ENCODE data around the gene ZNF827.

ZNF827 gene

DNA sequence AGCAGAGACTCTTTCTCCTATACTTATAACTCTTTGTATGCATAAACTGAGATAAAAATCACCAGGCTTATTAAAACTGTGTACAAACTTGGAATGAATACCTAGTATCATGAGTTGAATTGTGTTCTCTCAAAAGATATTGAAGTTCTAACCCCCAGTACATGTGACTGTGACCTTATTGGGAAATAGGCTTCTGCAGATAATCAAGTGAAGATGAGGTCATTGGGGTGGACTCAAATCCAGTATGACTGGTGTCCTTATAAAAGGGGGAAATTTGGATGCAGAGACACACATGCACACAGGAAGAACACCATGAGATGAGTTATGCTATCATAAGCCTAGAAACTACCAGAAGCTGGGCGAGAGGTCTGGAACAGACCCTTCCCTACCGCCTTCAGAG, 26.2 kb downstream of the ZNF827 start:
- no peak overlapping the region for H3K4me3 Mint-ChIP-seq
- no peak overlapping the region for H3K27ac Mint-ChIP-seq
- peaks cover 43% of the 10 kb centered on the region for H3K4me1 Mint-ChIP-seq (ENCODE audit: low read depth)
- peaks cover 47% of the 10 kb centered on the region for H3K36me3 Mint-ChIP-seq (ENCODE audit: low read depth)
- no peaks in the 10 kb centered on the region for H3K27me3 Mint-ChIP-seq
- H3K9me3 Mint-ChIP-seq = peaks cover 5% of the 10 kb centered on the region

DNA sequence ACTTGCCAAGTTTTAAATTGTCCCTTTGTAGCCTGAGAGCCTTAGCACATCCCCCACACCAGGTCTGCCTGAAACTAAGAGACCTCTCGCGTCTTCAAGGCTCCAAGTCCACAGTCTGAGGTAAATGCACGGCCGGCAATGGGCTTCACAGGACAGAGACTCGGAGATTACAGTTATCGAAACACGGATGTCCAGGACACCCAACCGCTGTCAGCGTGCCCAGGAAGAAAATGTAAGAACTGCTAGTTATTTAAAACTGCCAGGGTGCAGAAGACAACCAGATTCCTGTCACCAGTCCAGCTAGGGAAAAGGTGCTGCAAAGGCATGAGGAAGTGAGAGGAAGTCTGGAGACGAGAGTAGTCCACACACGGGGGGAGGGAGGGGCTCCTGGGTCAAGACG, 28.9 kb downstream of the ZNF827 start:
- H3K27me3 Mint-ChIP-seq = no peaks in the 10 kb centered on the region
- no peak overlapping the region for H3K4me3 Mint-ChIP-seq
- H3K9me3 Mint-ChIP-seq = no peaks in the 10 kb centered on the region

DNA sequence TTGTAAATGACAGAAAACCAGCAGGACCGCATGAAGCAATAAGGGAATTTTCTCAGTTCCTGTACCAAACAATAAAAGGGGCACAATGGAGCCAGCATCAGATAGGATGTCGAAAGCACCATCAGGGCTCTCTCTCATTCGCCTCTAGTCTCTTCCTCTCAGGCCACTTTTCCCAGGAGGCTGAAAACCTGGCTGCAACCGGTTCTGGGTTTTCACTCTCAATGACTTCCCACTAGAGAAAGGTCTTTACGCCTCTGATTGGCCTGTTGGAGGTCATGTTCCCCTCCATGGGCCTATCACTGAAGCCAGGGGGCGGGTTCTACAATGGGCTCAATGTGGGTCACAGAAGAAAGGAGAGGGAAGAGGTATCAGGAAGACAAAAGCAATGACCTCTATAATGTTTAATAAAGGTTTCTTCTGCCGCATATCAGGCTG, 29.3 kb downstream of the ZNF827 start:
- Mint-ChIP-seq H3K4me1 (ENCODE audit: low read depth) (peaks cover 50% of the 10 kb centered on the region), H3K9me3 (no peaks in the 10 kb centered on the region), H3K4me3 (no peak overlapping the region), H3K36me3 (ENCODE audit: low read depth) (peaks cover 43% of the 10 kb centered on the region), H3K27ac (no peak overlapping the region), H3K27me3 (no peaks in the 10 kb centered on the region)

More for the DNA sequence above, 28.9 kb downstream of the ZNF827 start:
- H3K36me3 Mint-ChIP-seq (ENCODE audit: low read depth) = peaks cover 39% of the 10 kb centered on the region
- H3K27ac Mint-ChIP-seq = no peak overlapping the region
- H3K4me1 Mint-ChIP-seq (ENCODE audit: low read depth) = peaks cover 55% of the 10 kb centered on the region

DNA sequence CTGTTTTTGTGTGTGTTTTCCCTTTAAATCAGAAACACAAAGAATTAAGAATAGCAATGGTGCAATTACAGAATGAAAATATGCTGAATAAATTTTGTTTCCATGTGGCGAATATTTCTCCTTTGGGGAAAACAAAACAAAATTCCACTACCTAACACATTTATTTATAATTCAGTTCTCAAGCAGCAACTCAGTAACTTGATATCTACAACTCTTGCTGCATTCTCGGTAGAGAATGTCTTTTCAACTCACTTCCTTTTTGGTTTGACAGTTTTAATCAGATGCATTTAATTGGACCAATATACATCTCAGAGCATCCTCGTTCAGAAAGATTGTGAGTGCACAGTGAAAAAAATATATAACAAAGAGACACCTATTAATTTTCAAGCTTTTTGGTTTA, 30.8 kb downstream of the ZNF827 start:
- no peak overlapping the region for H3K4me3 Mint-ChIP-seq
- H3K9me3 Mint-ChIP-seq = no peaks in the 10 kb centered on the region
- no peak overlapping the region for H3K27ac Mint-ChIP-seq
- H3K27me3 Mint-ChIP-seq = no peaks in the 10 kb centered on the region
- H3K36me3 Mint-ChIP-seq (ENCODE audit: low read depth) = peaks cover 49% of the 10 kb centered on the region
- peaks cover 50% of the 10 kb centered on the region for H3K4me1 Mint-ChIP-seq (ENCODE audit: low read depth)

DNA sequence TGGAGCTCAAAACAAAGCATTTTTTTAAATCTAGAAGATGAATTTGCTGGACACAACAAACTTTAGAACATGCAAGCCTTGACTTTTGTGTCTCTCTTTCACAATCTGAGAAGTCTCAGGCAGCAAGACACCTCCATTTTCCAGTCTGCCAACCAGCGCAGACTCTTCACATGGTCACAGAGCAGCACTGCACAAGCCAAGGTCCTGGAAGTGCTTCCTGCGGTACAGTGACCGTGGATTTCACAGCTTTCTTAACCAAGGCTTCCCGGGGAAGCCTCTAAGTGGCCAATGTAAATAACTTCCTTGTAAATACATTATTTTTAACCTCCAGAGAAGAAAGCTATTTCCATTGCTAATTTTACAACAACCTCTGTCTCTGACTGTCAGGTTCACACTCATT, 31.2 kb downstream of the ZNF827 start:
- Mint-ChIP-seq H3K27ac (no peak overlapping the region), H3K4me3 (no peak overlapping the region), H3K9me3 (no peaks in the 10 kb centered on the region), H3K36me3 (ENCODE audit: low read depth) (peaks cover 49% of the 10 kb centered on the region), H3K4me1 (ENCODE audit: low read depth) (peaks cover 50% of the 10 kb centered on the region), H3K27me3 (no peaks in the 10 kb centered on the region)

DNA sequence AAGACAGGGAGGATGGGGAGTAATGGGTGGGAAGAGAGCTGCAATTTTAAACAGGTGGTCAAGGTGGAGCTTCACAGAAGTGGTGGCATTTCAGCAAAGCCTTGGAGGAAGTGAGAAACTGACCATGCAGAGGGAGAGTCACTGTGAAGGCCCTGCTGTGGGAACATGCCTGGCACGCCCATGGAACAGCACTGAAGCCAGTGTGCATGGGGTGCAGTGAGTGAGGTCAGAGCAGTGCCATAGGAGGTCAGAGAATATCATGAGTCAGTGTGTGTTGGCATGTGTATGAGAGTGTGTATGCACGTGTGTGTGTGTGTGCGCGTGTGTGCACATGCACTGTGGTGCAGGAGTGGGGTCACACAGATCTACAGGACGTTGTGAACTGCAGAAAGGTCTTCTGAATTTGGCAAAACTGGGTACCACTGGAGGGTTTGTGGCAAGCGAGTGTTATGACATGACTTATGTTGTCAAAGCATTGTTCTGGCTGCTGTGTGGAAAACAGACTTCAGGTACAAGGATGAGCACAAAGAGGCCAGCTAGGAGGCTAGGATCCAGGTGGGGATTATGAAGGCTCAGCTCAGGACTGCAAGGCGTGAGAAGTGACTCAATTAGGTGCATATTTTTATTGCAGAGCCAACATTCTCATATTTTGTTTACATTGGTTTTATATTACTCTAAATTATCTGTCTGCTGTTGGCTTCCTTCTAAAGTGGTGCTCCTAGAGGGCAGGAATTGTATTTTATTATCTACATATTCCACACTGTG, 34.0 kb downstream of the ZNF827 start:
- H3K36me3 Mint-ChIP-seq (ENCODE audit: low read depth) = peaks cover 64% of the 10 kb centered on the region
- H3K4me1 Mint-ChIP-seq (ENCODE audit: low read depth) = peaks cover 32% of the 10 kb centered on the region
- no peak overlapping the region for H3K4me3 Mint-ChIP-seq
- no peaks in the 10 kb centered on the region for H3K9me3 Mint-ChIP-seq
- no peaks in the 10 kb centered on the region for H3K27me3 Mint-ChIP-seq
- H3K27ac Mint-ChIP-seq = no peak overlapping the region

DNA sequence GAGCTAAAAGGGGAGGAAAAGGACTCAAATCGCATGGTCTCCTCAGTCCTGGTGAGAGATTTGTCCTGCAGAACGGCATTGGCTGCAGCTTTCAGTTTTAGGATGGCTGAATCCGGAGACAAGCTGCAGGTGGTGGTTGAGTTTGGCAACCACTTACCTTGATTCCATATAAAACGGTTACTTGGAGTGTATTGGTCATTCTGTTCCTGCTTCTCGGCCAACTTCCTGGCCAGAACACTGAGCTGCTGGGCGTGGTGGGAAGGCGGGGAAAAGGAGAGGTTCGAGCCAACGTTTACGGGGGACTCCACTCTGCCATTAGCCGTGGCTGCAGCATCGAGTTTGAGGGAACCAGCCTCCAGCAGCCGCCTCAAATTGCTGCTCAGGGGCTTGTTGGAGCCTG, 36.1 kb downstream of the ZNF827 start:
- Mint-ChIP-seq H3K27me3 (no peaks in the 10 kb centered on the region), H3K27ac (no peak overlapping the region), H3K36me3 (ENCODE audit: low read depth) (peaks cover 66% of the 10 kb centered on the region), H3K4me1 (ENCODE audit: low read depth) (peaks cover 16% of the 10 kb centered on the region), H3K4me3 (no peak overlapping the region), H3K9me3 (no peaks in the 10 kb centered on the region)

DNA sequence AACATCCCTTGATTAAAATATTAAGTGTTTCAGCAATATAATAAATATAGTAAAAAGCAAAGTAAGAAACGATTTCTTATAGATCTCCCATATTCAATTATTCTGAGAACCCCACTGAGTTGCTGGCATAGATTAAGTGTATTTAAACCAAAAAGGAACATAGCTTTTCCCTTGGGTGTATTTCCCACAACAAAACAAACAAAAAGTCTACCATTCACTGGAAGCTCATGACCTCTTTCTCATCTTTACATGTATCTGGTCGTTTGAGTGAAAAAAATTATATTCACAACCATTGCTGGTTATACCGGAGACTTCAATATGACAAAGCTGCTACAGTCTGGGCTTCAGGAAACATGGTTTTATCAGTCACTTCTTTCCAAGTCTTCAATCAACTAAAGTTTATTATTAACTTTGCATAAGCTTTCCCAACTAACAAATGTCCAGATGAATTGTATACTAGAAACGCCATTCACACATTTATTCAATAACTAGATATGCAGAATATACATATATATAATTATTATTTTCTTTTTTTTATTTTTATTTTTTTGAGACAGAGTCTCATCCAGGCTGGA, 38.6 kb downstream of the ZNF827 start:
- Mint-ChIP-seq H3K36me3 (ENCODE audit: low read depth) (peaks cover 60% of the 10 kb centered on the region), H3K27me3 (no peaks in the 10 kb centered on the region), H3K4me3 (no peak overlapping the region), H3K9me3 (no peaks in the 10 kb centered on the region), H3K27ac (no peak overlapping the region), H3K4me1 (ENCODE audit: low read depth) (peaks cover 26% of the 10 kb centered on the region)

DNA sequence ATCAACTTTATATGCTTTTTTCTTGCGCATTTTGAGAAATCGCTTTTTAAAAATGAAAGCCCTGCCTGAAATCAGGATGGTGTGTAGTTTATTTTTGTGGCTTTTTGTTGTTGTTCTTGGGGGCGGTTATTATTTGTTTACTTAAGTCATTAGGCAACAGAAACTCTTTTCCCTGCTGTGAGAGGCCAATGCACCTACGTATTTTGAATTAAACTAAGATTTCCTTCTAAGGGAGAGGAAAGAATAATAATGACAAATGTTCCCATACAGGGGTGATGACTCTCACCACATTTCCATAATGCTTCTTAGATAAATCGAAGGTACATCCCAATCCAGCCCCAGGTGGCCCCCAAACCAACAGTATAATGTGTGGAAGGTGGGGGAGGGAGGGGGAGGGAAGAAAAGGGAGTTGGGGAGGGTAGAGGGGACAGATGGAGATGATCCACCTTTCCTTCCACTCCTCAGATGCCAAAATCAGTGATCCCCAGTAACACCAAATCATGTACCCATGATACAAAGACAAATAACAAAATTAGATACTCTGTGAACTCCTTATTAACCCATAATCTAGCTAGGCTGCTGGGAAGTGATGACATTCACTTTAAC, 39.6 kb downstream of the ZNF827 start:
- no peaks in the 10 kb centered on the region for H3K9me3 Mint-ChIP-seq
- peaks cover 36% of the 10 kb centered on the region for H3K4me1 Mint-ChIP-seq (ENCODE audit: low read depth)
- H3K4me3 Mint-ChIP-seq = no peak overlapping the region
- no peaks in the 10 kb centered on the region for H3K27me3 Mint-ChIP-seq
- H3K27ac Mint-ChIP-seq = no peak overlapping the region
- H3K36me3 Mint-ChIP-seq (ENCODE audit: low read depth) = peaks cover 57% of the 10 kb centered on the region

DNA sequence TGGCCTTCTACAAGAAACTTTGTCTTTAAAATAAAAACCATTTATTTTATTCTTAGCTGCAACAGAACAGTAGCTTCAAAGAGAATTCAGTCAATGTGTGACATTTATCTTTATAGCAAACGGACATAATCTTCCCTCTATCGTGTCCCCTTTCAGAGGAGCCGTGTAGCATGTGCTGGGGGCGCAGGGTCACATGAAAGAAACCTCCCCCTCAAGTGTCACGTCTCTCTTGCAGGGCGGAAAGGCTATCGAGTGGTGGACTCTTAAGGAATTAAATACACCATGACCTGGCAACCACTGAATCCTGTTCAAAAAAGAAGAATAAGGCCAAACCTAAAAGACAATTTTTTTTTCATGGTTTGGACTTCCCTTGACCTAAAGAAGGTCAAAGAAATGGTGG, 40.2 kb downstream of the ZNF827 start:
- Mint-ChIP-seq H3K36me3 (ENCODE audit: low read depth) (peaks cover 54% of the 10 kb centered on the region), H3K27me3 (no peaks in the 10 kb centered on the region), H3K4me3 (no peak overlapping the region), H3K4me1 (ENCODE audit: low read depth) (peaks cover 40% of the 10 kb centered on the region), H3K9me3 (no peaks in the 10 kb centered on the region), H3K27ac (no peak overlapping the region)

DNA sequence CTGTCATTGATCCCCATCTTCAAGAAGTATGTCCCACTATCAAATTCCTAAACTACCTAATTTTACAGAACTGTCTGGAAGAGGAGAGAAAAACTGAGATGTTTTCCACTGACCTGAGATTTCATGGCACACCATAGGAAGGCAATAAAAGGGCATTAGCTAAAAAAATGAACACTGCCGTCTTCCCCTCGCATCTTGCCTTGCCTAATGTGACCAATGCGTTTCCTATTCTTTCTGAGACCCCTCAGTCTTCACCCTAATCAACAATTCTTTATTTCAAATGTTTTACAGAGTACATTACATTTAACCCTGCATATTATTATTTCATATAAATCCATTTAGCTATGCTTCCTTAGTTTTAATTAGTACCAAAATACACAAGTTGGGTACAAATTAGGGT, 43.6 kb downstream of the ZNF827 start:
- peaks cover 40% of the 10 kb centered on the region for H3K4me1 Mint-ChIP-seq (ENCODE audit: low read depth)
- H3K9me3 Mint-ChIP-seq = no peaks in the 10 kb centered on the region
- H3K4me3 Mint-ChIP-seq = no peak overlapping the region
- no peaks in the 10 kb centered on the region for H3K27me3 Mint-ChIP-seq
- peaks cover 54% of the 10 kb centered on the region for H3K36me3 Mint-ChIP-seq (ENCODE audit: low read depth)
- peak overlapping the region; percentile 29 for H3K27ac Mint-ChIP-seq

DNA sequence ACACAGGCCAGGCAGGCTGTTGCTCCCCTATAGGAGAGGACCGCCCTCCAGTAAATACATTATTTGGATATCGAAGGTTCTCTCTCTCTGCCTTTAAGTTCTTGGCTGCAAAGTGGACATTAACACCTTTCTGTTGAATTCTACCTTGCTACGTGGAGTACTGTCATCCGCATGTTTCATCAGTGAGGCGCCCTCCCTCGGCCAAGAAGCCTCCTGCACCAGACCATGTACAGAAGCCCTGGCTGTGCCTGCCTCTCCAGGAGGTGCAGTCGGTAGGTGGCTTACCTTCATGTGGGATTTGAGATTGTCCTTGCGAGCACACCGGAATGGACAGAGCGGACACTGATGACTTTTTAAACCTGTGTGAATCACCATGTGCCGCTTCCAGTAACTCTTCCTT, 46.7 kb downstream of the ZNF827 start:
- Mint-ChIP-seq H3K9me3 (no peaks in the 10 kb centered on the region), H3K4me1 (ENCODE audit: low read depth) (peaks cover 36% of the 10 kb centered on the region), H3K27ac (no peak overlapping the region), H3K27me3 (no peaks in the 10 kb centered on the region), H3K4me3 (no peak overlapping the region), H3K36me3 (ENCODE audit: low read depth) (peaks cover 67% of the 10 kb centered on the region)

DNA sequence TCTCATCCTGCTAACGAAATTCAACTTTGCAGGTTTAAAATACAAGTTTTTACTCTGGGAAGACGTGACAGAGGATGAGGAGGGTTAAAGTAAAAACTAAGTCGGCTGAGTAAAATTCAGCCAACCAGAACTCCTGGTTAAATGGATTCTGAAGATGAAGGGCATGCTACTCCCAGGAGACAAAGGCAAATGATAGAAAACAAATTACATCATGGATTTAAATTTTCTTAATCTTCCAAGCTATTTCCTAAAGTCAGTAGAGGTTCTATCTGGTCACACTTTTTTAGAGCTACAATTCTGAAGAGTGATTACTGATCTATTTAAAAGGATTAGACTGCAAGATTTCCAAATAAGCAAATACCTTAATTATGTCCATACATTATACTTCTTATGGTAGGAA, 47.9 kb downstream of the ZNF827 start:
- Mint-ChIP-seq H3K27me3 (no peaks in the 10 kb centered on the region), H3K4me3 (no peak overlapping the region), H3K36me3 (ENCODE audit: low read depth) (peaks cover 70% of the 10 kb centered on the region), H3K9me3 (no peaks in the 10 kb centered on the region), H3K4me1 (ENCODE audit: low read depth) (peaks cover 29% of the 10 kb centered on the region), H3K27ac (no peak overlapping the region)

DNA sequence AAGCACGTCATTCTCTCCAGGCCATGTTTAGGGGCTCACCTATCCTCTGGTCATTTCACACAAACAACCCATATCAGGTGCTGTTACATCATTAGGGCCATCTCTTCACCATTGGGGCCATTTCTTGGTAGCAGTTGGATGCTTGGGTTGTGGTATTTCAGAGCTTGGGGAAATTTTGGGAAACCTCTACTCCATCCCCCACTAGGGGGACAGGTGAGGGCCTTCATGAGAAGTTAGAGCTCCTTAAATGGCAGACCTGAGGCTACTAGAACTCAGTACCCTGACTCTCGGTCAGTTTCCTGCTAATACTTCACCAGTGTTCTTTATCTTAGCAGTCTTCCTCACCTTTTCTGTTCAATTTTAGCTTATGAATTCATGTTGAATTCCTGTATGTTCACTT, 50.2 kb downstream of the ZNF827 start:
- Mint-ChIP-seq H3K36me3 (ENCODE audit: low read depth) (peaks cover 88% of the 10 kb centered on the region), H3K4me3 (no peak overlapping the region), H3K27ac (no peak overlapping the region)

DNA sequence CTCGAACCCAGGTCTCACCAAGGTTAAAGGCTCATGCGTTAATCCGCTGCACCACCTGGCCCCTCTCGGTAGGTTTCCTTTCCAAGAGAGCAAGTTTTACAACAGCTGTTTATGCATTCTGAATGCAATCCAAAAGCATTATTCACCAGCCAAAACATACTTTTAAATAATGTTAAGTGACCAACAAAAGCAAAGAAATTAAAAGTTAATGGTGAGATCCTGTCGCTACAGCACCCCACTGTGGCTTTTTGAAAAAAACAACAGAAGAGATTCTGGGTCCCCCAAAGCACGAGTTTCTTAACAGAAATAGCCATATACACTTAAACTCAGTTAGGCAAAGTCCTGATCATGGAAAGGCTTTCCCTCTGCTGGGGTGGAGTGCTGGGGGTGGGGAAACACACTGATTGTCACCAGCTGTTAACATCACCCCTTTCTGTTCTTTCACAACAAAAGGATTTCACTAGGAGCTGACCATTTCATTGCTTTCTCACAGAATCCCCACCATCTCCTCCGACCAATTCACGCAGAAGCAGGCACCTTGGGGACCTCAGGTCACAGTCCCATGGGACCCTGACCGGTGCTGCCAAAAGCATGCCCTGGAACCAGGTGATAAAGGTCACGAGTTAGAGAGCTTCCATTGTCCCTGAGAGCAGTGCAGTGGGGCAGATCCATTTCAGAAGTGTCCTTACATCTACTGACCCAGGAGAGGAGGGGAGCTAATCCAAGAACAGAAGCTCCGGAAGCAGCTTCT, 51.2 kb downstream of the ZNF827 start:
- peaks cover 86% of the 10 kb centered on the region for H3K36me3 Mint-ChIP-seq (ENCODE audit: low read depth)
- H3K27me3 Mint-ChIP-seq = no peaks in the 10 kb centered on the region
- no peak overlapping the region for H3K4me3 Mint-ChIP-seq
- no peaks in the 10 kb centered on the region for H3K9me3 Mint-ChIP-seq
- peaks cover 36% of the 10 kb centered on the region for H3K4me1 Mint-ChIP-seq (ENCODE audit: low read depth)
- no peak overlapping the region for H3K27ac Mint-ChIP-seq

More for the DNA sequence above, 50.2 kb downstream of the ZNF827 start:
- Mint-ChIP-seq H3K4me1 (ENCODE audit: low read depth) (peaks cover 27% of the 10 kb centered on the region), H3K27me3 (no peaks in the 10 kb centered on the region), H3K9me3 (no peaks in the 10 kb centered on the region)
